GM12878 (cell line): ENCODE measurements around the gene UNC45B. TPM values are rescaled to one million over a fixed set of nuclear protein-coding genes. Genes with fewer than 3 reads are reported as not detected.
"Not testable (repeated sequence)": the region's sequence is repeated elsewhere in the genome, so short reads cannot be mapped to it uniquely, and the experiment has no call there.

Source experiments
- ATAC-seq: fragments of 200-7000 bp; cut with Tn5 transposase; 3 replicates; pipeline ENCODE4 v1.9.1; 2020; ENCODE audit warnings: mild to moderate bottlenecking, moderate library complexity
- BruUV-seq: library from RNA; stranded (reverse); fragments of 400-500 nt; replicated peaks from 2 replicates; lab custom pipeline; 2021; lab: Mats Ljungman, UMichigan
- CTCF ChIA-PET: fragments of 300-600 bp; sonication (Branson Sonifier 250); formaldehyde crosslinking; extraction: SDS; loops from one replicate; lab custom pipeline; 2021; ENCODE audit warnings: inconsistent platforms; lab: Yijun Ruan, JAX
- POLR2A ChIA-PET: fragments of 350-600 bp; formaldehyde crosslinking; extraction: SDS; loops from one replicate; lab custom pipeline; 2021; ENCODE audit warnings: inconsistent platforms; lab: Charles Lee
- RAD21 ChIA-PET: fragments of 300-600 bp; sonication (Branson Sonifier 250); formaldehyde crosslinking; loops from one replicate; lab custom pipeline; 2023; ENCODE audit warnings: antibody characterized with exemption; ENCODE audit not compliant: unreplicated experiment; lab: Charles Lee
- SMC1A ChIA-PET: fragments of 300-600 bp; sonication (Branson Sonifier 250); formaldehyde crosslinking; loops from one replicate; lab custom pipeline; 2023; ENCODE audit not compliant: unreplicated experiment, uncharacterized antibody; lab: Charles Lee
- DNase-seq: peaks from one replicate; pipeline ENCODE4 v3.0.0-alpha.2; 2011; ENCODE audit warnings: low read depth, low spot score
- FAIRE-seq: peaks from 3 replicates; lab custom pipeline; 2011; peaks lifted over from hg19 to GRCh38; lab: Jason Lieb, UNC
- H2AFZ ChIP-seq: 2 replicates; pipeline ENCODE4 v1.6.0; 2011; ENCODE audit warnings: low read depth, low read length, control low read depth; ENCODE audit not compliant: control insufficient read depth
- H3K27ac ChIP-seq: 2 replicates; pipeline ENCODE4 v1.5.1; 2011; ENCODE audit warnings: control low read depth; ENCODE audit not compliant: control insufficient read depth, insufficient read depth
- H3K27me3 ChIP-seq, 2 experiments: replicated peaks in 1 of 2; 2 replicates each; pipeline versions ENCODE4 v1.6.0 to v1.6.1; 2011; ENCODE audit warnings: low read length in 1 of 2; ENCODE audit not compliant: control insufficient read depth in 2 of 2, insufficient read depth in 2 of 2
- H3K36me3 ChIP-seq, 2 experiments: 2 replicates each; pipeline ENCODE4 v1.5.1; 2011; ENCODE audit warnings: low read length in 1 of 2; ENCODE audit not compliant: control insufficient read depth in 2 of 2, insufficient read depth in 2 of 2
- H3K4me1 ChIP-seq: 2 replicates; pipeline ENCODE4 v1.6.1; 2011; ENCODE audit warnings: mild to moderate bottlenecking, low read length, moderate library complexity, mixed read lengths; ENCODE audit not compliant: control insufficient read depth, insufficient read depth
- H3K4me2 ChIP-seq: 2 replicates; pipeline ENCODE4 v1.6.0; 2011; ENCODE audit warnings: control low read depth; ENCODE audit not compliant: control insufficient read depth, insufficient read depth
- H3K4me3 ChIP-seq: fragments of 200-600 bp; sonication (generic); 2 replicates; pipeline ENCODE4 v1.5.1; 2016
- H3K79me2 ChIP-seq: 2 replicates; pipeline ENCODE4 v1.6.0; 2011; ENCODE audit warnings: low read length; ENCODE audit not compliant: control insufficient read depth, insufficient read depth
- H3K9ac ChIP-seq: 2 replicates; pipeline ENCODE4 v1.8.0; 2011; ENCODE audit warnings: low read length, control low read depth, mixed read lengths; ENCODE audit not compliant: control insufficient read depth, insufficient read depth
- H3K9me3 ChIP-seq: replicated peaks from 3 replicates; pipeline ENCODE4 v1.5.1; 2011; ENCODE audit warnings: mild to moderate bottlenecking, low read length; ENCODE audit not compliant: control insufficient read depth, insufficient read depth
- H4K20me1 ChIP-seq: 2 replicates; pipeline ENCODE4 v1.6.0; 2011; ENCODE audit not compliant: control insufficient read depth, insufficient read depth
- CHD1 ChIP-seq: IDR thresholded peaks from 2 replicates; pipeline ENCODE4 v1.6.1; 2012; ENCODE audit warnings: low read depth, low read length, improper control_type of control experiment
- ESRRA ChIP-seq: IDR thresholded peaks from 2 replicates; pipeline ENCODE4 v1.6.1; 2012; ENCODE audit warnings: mild to moderate bottlenecking, low read length, improper control_type of control experiment
- GABPA ChIP-seq: IDR thresholded peaks from 2 replicates; pipeline ENCODE4 v1.6.1; 2014; ENCODE audit warnings: antibody characterized with exemption, low read depth, mild to moderate bottlenecking, inconsistent platforms
- RCOR1 ChIP-seq: conservative IDR thresholded peaks from 2 replicates; pipeline ENCODE4 v1.6.1; 2012; ENCODE audit warnings: low read depth, low read length, improper control_type of control experiment
- RFX5 ChIP-seq: IDR thresholded peaks from 2 replicates; pipeline ENCODE4 v1.6.1; 2011; ENCODE audit warnings: low read depth, low read length, improper control_type of control experiment
- SMAD5 ChIP-seq: IDR thresholded peaks from 2 replicates; pipeline ENCODE4 v1.6.1; 2016; ENCODE audit warnings: antibody characterized with exemption, low read depth
- TARDBP ChIP-seq: IDR thresholded peaks from 2 replicates; pipeline ENCODE4 v1.6.1; 2016; ENCODE audit warnings: borderline replicate concordance
- ZBTB11 ChIP-seq: fragments of 450-650 bp; formaldehyde crosslinking; IDR thresholded peaks from 2 replicates; pipeline ENCODE4 v1.5.0; 2022; ENCODE audit warnings: mild to moderate bottlenecking, missing genetic modification characterization
- WGBS: methylation state at CpG from one replicate; pipeline ENCODE4 v1.1.6; 2016; ENCODE audit warnings: low lambda C conversion rate; ENCODE audit not compliant: insufficient replicate concordance, insufficient coverage; ENCODE audit errors: missing lambda C conversion rate; 5-methylcytosine and 5-hydroxymethylcytosine counted together
- in situ Hi-C: fragments of 300-500 bp; cut with MboI; formaldehyde crosslinking; loops from 9 replicates; pipeline ENCODE4 v1.14.3; 2018; ENCODE audit warnings: mixed read lengths
- intact Hi-C: fragments of 100-400 bp; cut with micrococcal nuclease; formaldehyde crosslinking; loops from one replicate; pipeline ENCODE4 v1.14.2; 2022; ENCODE audit not compliant: unreplicated experiment
- polyA plus RNA-seq, 11 experiments: library from polyadenylated mRNA; depleted of rRNA in 4 of 11; unstranded in 6 of 11; stranded (reverse) in 5 of 11; fragments of >200 nt; fragmentation: Nextera tagmentation in 4 of 11; fragmentation: Illumina TruSeq in 1 of 11; extraction: Ambion mirVana in 4 of 11; extraction: Trizol in 1 of 11; gene quantifications; 1 replicate in 1 of 11; 2 replicates in 10 of 11; pipeline versions ENCODE4 v1.2.1 to v1.2.3, GENCODE V29; 2011 to 2016; ENCODE audit warnings: inconsistent platforms in 2 of 11, missing spikeins in 2 of 11, low read depth in 1 of 11
- total RNA-seq, 4 experiments: library from RNA; depleted of rRNA in 3 of 4; stranded (reverse); fragments of >200 nt in 3 of 4; fragmentation: Illumina TruSeq in 1 of 4; extraction: Trizol in 1 of 4; gene quantifications; 2 replicates each; pipeline versions ENCODE4 v1.2.1 to v1.2.3, GENCODE V29; 2013 to 2021
- TF ChIP-seq, protein P1 (sequence below): fragments of 450-650 bp; IDR thresholded peaks from 2 replicates; pipeline ENCODE4 v1.6.1; 2018; ENCODE audit warnings: mild to moderate bottlenecking, low read depth, moderate library complexity; ENCODE audit not compliant: partially characterized antibody

The UNC45B gene
- total and polyA plus RNA-seq, 10 of the 15 experiments (the other 5 are each of a cell fraction or from before 2014, with no cell fraction given), result 0.03 TPM; not detected in 9

DNA sequence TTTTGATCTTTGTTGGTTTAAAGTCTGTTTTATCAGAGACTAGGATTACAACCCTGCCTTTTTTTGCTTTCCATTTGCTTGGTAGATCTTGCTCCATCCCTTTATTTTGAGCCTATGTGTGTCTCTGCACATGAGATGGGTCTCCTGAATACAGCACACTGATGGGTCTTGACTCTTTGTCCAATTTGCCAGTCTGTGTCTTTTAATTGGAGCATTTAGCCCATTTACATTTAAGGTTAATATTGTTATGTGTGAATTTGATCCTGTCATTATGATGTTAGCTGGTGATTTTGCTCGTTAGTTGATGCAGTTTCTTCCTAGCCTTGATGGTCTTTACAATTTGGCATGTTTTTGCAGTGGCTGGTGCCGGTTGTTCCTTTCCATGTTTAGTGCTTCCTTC is 55.0 kb downstream of the UNC45B start:
- in situ Hi-C loops, BruUV-seq, FAIRE-seq, RAD21 ChIA-PET, CTCF ChIA-PET, ATAC-seq, H3K4me3 ChIP-seq, intact Hi-C loops, H3K9me3 ChIP-seq, SMC1A ChIA-PET, H3K4me1 ChIP-seq, H3K79me2 ChIP-seq, H2AFZ ChIP-seq, POLR2A ChIA-PET, H3K27ac ChIP-seq, H3K4me2 ChIP-seq, H3K36me3 ChIP-seq, DNase-seq, H3K27me3 ChIP-seq, H3K9ac ChIP-seq, H4K20me1 ChIP-seq: not testable (repeated sequence)
- 25% methylated on average over 1 of the region's 2 CpGs for WGBS

- Histone ChIP-seq H3K4me2 (no peak overlapping the region), H3K9me3 (no peaks in the 10 kb centered on the region), H3K27me3 (no peaks in the 10 kb centered on the region; a peak in 1 of 4 replicates), H3K79me2 (no peaks in the 10 kb centered on the region), H3K9ac (no peak overlapping the region), H3K4me1 (no peaks in the 10 kb centered on the region), H4K20me1 (no peaks in the 10 kb centered on the region), H3K4me3 (no peak overlapping the region), H3K27ac (no peak overlapping the region), H2AFZ (no peak overlapping the region), H3K36me3 (no peaks in the 10 kb centered on the region)
- DNase-seq (no peak), FAIRE-seq (no peak), ATAC-seq (no peak)
- ChIA-PET SMC1A (no interaction called here), CTCF (no interaction called here), POLR2A (no interaction called here), RAD21 (no interaction called here)
- intact Hi-C loops (no loop called here), in situ Hi-C loops (no loop called here)
- BruUV-seq, result no TSS peak
- WGBS, result 75% methylated on average over 7 of the region's 7 CpGs
- no peak for TF ChIP-seq GABPA
- no peak for TF ChIP-seq SMAD5
- TF ChIP-seq CHD1, result no peak
- TF ChIP-seq RFX5, result no peak
- TF ChIP-seq RCOR1, result no peak
- TF ChIP-seq, protein P1, sequence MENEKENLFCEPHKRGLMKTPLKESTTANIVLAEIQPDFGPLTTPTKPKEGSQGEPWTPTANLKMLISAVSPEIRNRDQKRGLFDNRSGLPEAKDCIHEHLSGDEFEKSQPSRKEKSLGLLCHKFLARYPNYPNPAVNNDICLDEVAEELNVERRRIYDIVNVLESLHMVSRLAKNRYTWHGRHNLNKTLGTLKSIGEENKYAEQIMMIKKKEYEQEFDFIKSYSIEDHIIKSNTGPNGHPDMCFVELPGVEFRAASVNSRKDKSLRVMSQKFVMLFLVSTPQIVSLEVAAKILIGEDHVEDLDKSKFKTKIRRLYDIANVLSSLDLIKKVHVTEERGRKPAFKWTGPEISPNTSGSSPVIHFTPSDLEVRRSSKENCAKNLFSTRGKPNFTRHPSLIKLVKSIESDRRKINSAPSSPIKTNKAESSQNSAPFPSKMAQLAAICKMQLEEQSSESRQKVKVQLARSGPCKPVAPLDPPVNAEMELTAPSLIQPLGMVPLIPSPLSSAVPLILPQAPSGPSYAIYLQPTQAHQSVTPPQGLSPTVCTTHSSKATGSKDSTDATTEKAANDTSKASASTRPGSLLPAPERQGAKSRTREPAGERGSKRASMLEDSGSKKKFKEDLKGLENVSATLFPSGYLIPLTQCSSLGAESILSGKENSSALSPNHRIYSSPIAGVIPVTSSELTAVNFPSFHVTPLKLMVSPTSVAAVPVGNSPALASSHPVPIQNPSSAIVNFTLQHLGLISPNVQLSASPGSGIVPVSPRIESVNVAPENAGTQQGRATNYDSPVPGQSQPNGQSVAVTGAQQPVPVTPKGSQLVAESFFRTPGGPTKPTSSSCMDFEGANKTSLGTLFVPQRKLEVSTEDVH, result no peak
- no peak for TF ChIP-seq ZBTB11 (CRISPR knock-in tag)
- no peak for TF ChIP-seq ESRRA
- no peak for TF ChIP-seq TARDBP
Measured at GRCh38 chr17:35210741-35211140, 63.1 kb downstream of the UNC45B start.
